ENCODE measurements around the gene MAP3K6. TPM values are rescaled to one million over a fixed set of nuclear protein-coding genes. Genes with fewer than 3 reads are reported as not detected.
A peak's percentile ranks its signal among the peaks of the same experiment; 100 is the strongest.
"Not testable (repeated sequence)": the region's sequence is repeated elsewhere in the genome, so short reads cannot be mapped to it uniquely, and the experiment has no call there.

The MAP3K6 gene
- total and polyA plus RNA-seq, 3 donors from 2014 or later, result 18.4 to 31.7 (median 18.8) TPM

DNA sequence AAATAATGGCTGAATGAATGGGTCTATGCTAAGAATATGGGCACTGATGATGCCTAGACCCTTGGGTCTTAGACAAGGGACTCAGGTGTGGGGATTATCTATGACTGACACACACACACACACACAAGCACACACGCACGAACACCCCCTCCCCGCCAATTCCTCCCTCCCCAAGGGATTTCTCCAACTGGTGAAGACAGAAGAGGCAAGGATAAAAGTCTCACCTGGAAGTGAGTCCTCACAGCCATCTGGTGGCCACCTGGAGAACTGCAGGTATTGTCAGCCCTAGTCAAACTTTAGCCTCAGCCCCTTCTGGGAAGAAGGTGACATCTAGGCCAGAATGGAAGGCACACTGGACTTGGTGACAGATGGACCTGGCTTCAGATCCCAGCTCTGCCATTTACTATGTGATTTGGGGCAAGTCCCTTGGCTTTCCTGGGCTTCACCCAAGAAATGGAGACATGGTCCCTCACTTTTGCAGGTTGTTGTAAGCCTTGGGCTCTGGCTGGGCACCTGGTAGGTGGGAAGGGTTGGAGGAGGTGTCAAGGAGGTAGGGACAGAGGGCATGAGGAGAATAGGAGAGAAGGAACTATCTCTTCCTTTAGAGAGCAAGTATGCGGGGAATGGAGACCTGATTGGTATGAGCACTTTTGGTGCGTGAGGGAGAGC lies 21.7 kb upstream of the MAP3K6 start:
- DNase-seq, result peak; percentile 84
- Histone ChIP-seq H3K36me3 (ENCODE audit: low read depth, missing control alignments) (no peaks in the 10 kb centered on the region), H3K9me3 (no peaks in the 10 kb centered on the region), H3K4me1 (peaks cover 12% of the 10 kb centered on the region), H3K27me3 (no peaks in the 10 kb centered on the region), H3K27ac (no peak overlapping the region), H3K4me3 (no peak overlapping the region)
- WGBS, 2 donors, result 49 to 53% methylated on average over 5 of the region's 5 CpGs
- intact Hi-C loops (cut with DNase I; ENCODE audit: low total_unique reads), result no loop called here
- TF ChIP-seq, protein P1, sequence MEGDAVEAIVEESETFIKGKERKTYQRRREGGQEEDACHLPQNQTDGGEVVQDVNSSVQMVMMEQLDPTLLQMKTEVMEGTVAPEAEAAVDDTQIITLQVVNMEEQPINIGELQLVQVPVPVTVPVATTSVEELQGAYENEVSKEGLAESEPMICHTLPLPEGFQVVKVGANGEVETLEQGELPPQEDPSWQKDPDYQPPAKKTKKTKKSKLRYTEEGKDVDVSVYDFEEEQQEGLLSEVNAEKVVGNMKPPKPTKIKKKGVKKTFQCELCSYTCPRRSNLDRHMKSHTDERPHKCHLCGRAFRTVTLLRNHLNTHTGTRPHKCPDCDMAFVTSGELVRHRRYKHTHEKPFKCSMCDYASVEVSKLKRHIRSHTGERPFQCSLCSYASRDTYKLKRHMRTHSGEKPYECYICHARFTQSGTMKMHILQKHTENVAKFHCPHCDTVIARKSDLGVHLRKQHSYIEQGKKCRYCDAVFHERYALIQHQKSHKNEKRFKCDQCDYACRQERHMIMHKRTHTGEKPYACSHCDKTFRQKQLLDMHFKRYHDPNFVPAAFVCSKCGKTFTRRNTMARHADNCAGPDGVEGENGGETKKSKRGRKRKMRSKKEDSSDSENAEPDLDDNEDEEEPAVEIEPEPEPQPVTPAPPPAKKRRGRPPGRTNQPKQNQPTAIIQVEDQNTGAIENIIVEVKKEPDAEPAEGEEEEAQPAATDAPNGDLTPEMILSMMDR (IDR thresholded peaks at IDR 0.05), result peak; percentile 90 to 94 (median 93)
- TF ChIP-seq POLR2A (IDR thresholded peaks at IDR 0.05), result no peak

DNA sequence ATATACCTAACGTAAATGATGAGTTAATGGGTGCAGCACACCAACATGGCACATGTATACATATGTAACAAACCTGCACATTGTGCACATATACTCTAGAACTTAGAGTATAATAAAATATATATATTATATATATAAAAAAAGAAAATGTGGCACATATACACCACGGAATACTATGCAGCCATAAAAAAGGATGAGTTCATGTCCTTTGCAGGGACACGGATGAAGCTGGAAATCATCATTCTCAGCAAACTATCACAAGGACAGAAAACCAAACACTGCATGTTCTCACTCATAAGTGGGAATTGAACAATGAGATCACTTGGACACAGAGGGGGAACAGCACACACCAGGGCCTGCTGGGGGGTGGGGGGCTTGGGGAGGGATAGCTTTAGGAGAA lies 18.0 kb upstream of the MAP3K6 start:
- H3K4me1 ChIP-seq; H3K9me3 ChIP-seq; H3K27ac ChIP-seq; H3K27me3 ChIP-seq; intact Hi-C loops (cut with DNase I; ENCODE audit: low total_unique reads); H3K36me3 ChIP-seq (ENCODE audit: low read depth, missing control alignments); DNase-seq; H3K4me3 ChIP-seq: not testable (repeated sequence)
- WGBS, 2 donors, result 93 to 99% methylated on average over 3 of the region's 3 CpGs

DNA sequence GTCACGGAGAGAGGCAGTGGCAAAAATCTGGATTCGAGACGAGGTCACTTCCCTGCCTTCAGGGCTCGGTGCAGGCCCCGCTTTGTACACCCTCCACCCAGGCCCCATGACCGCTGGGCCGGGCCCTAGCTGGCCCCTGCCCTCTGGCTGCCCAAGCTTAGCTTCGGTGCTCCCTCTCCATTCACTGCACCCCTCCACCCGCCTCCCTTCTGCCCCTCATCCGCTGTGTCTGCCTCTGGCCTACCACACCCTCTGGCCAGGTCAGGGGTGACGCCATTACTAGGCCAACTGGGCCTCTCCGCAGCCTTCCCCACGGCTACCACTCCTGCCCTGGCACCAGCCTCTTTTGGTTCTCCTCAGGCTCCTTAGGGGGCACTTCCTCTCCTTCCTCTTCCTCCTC lies 16.9 kb upstream of the MAP3K6 start:
- Histone ChIP-seq H3K4me1 (peaks cover 8% of the 10 kb centered on the region), H3K9me3 (no peaks in the 10 kb centered on the region), H3K4me3 (peak overlapping the region in 1 of 2 donors; percentile 15), H3K27me3 (no peaks in the 10 kb centered on the region), H3K36me3 (ENCODE audit: low read depth, missing control alignments) (no peaks in the 10 kb centered on the region), H3K27ac (no peak overlapping the region)
- no peak for TF ChIP-seq POLR2A (IDR thresholded peaks at IDR 0.05)
- TF ChIP-seq, protein P1 (IDR thresholded peaks at IDR 0.05), result no peak
- intact Hi-C loops (cut with DNase I; ENCODE audit: low total_unique reads), result no loop called here
- WGBS, 2 donors, result 65 to 73% methylated on average over 13 of the region's 13 CpGs
- DNase-seq, result no peak

DNA sequence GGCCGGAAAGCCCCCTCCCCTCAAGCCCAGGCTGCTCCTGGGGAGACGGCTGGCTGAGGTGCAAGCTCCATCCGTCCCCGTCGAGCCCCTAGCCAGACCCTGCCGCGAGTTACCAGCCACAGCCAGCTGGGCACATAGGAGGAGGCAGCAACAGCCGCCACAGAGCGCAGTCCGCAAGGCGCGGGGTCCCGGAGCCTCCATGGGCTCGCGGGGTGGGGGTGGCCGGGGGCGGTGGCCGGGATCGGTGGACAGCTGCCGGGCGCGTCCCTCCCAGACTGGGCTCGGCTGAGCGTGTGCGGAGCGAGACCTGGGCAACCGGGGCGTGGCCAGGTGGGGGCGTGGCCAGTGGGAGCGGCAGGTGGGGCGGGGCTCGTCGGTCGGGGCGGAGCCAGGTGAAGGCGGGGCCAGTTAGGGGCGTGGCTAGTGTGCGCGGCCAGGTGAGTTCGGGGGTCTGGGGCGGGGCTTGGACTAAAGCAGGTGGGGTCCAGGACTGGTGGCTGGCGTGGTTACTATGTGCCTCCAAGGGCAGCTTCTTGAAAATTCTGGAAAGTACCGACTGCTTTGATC lies 16.4 kb upstream of the MAP3K6 start, which contains the start of gene CD164L2:
Gene CD164L2, minus strand, starts transcription at position 295 of the 567 bp plus-strand sequence. Its CDS starts 94 bp downstream, at position 201.
- Histone ChIP-seq H3K27me3 (no peaks in the 10 kb centered on the region), H3K9me3 (no peaks in the 10 kb centered on the region), H3K27ac (no peak within 1 kb of the TSS), H3K4me1 (peaks cover 8% of the 10 kb centered on the region), H3K4me3 (peak within 1 kb of the TSS; percentile 15 to 18), H3K36me3 (ENCODE audit: low read depth, missing control alignments) (no peaks in the 10 kb centered on the region)
- intact Hi-C loops (cut with DNase I; ENCODE audit: low total_unique reads), result no loop called here
- TF ChIP-seq, protein P1 (IDR thresholded peaks at IDR 0.05), result no peak
- no peak for TF ChIP-seq POLR2A (IDR thresholded peaks at IDR 0.05)
- WGBS, 2 donors, result 21 to 53% methylated on average over 3 to 39 of the region's 43 CpGs
- peak; percentile 79 for DNase-seq

DNA sequence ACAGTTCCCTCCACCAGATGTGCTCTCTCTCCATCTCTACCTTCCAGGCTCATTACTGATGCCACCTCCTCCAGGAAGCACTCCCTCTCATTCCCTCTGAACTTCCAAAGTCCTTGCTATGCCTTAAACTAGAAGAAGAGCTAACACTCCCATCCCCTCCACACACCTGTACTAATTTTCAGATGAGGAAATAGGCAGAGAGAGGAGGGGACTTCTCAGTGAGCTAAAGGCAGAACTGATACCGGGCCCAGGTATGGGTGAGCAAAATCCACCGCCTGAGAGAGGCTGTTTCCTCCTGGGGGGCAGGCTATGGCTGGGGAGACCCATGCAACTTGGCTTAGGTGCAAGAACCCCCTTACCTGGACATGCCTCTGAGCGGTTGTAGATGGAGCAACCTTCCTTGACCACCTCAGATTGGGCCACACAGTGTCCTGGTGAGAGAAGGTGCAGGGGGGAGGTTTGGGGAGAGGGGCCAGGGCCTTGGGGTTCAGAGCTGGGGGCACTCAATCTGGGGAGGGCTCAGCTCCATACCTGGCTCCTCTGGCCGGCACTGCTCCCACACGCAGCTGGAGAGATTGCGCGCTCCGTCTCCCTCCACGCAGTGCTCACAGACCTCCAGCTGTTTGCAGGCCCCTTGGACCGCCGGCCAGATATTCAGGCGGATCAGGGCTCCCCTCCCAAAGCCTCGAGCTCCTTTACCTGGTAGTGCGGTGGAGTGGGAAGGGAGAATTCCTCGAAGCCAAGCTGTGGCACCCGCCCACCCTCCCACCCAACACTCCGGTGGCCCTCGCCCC lies 15.4 kb upstream of the MAP3K6 start:
- Histone ChIP-seq H3K36me3 (ENCODE audit: low read depth, missing control alignments) (no peaks in the 10 kb centered on the region), H3K27ac (no peak overlapping the region), H3K27me3 (no peaks in the 10 kb centered on the region), H3K4me1 (peaks cover 8% of the 10 kb centered on the region), H3K9me3 (no peaks in the 10 kb centered on the region), H3K4me3 (no peak overlapping the region)
- 59 to 61% methylated on average over 12 to 17 of the region's 18 CpGs for WGBS, 2 donors
- intact Hi-C loops (cut with DNase I; ENCODE audit: low total_unique reads), result no loop called here
- TF ChIP-seq POLR2A (IDR thresholded peaks at IDR 0.05), result no peak
- TF ChIP-seq, protein P1 (IDR thresholded peaks at IDR 0.05), result no peak
- DNase-seq, result no peak

All from testis (tissue), 3 donors.